CD4-positive, alpha-beta T cell (primary cell): ENCODE results near the gene SNAP29. TPM values are rescaled to one million over a fixed set of nuclear protein-coding genes. Genes with fewer than 3 reads are reported as not detected.
"Not testable (repeated sequence)": the region's sequence is repeated elsewhere in the genome, so short reads cannot be mapped to it uniquely, and the experiment has no call there.

Experiments used
- ATAC-seq: fragments of 200-7000 bp; cut with Tn5 transposase; one replicate; pipeline ENCODE4 v1.10.0; 2022; ENCODE audit warnings: mild to moderate bottlenecking; ENCODE audit not compliant: poor library complexity
- CTCF ChIA-PET: fragments of 350-600 bp; sonication (Branson Sonifier 250); formaldehyde crosslinking; loops from one replicate; lab custom pipeline; 2021; ENCODE audit warnings: antibody characterized with exemption, inconsistent platforms; lab: Charles Lee
- POLR2A ChIA-PET: fragments of 350-600 bp; sonication (Branson Sonifier 250); formaldehyde crosslinking; loops from one replicate; lab custom pipeline; 2021; ENCODE audit warnings: antibody characterized with exemption, inconsistent platforms; lab: Charles Lee
- DNase-seq, 14 experiments: peaks; one replicate each; pipeline ENCODE4 v3.0.0-alpha.2; 2013 to 2020; ENCODE audit warnings: mixed read lengths in 2 of 14
- H3K27ac ChIP-seq, 2 donors: one replicate each; pipeline versions ENCODE4 v1.5.1 to v1.7.0; 2013; ENCODE audit warnings: low read length in 2 of 2, low read depth in 1 of 2, mild to moderate bottlenecking in 1 of 2
- H3K27me3 ChIP-seq, 2 experiments: 1 replicate in 1 of 2; 2 replicates in 1 of 2; pipeline versions ENCODE4 v1.6.1 to v1.7.0; 2013; ENCODE audit warnings: low read length in 2 of 2, control low read depth in 1 of 2, mild to moderate bottlenecking in 1 of 2, moderate library complexity in 1 of 2; ENCODE audit not compliant: insufficient read depth in 2 of 2, control insufficient read depth in 1 of 2
- H3K36me3 ChIP-seq: one replicate; pipeline ENCODE4 v1.6.1; 2013; ENCODE audit warnings: low read length, control low read depth; ENCODE audit not compliant: insufficient read depth
- H3K4me1 ChIP-seq: one replicate; pipeline ENCODE4 v1.6.1; 2013; ENCODE audit warnings: low read length, control low read depth; ENCODE audit not compliant: insufficient read depth
- H3K4me3 ChIP-seq: one replicate; pipeline ENCODE4 v1.5.1; 2013; ENCODE audit warnings: mild to moderate bottlenecking, low read length, moderate library complexity
- H3K9me3 ChIP-seq, 2 experiments: 1 replicate in 1 of 2; 2 replicates in 1 of 2; pipeline versions ENCODE4 v1.6.1 to v1.7.0; 2013; ENCODE audit warnings: low read length in 2 of 2, mild to moderate bottlenecking in 2 of 2, control low read depth in 1 of 2, moderate library complexity in 1 of 2; ENCODE audit not compliant: control insufficient read depth in 1 of 2, insufficient read depth in 1 of 2
- H3K27ac Mint-ChIP-seq: one replicate; pipeline ENCODE4 v1.8.0; 2020; ENCODE audit warnings: mixed read lengths
- H3K27me3 Mint-ChIP-seq: one replicate; pipeline ENCODE4 v1.8.0; 2021; ENCODE audit warnings: mixed read lengths
- H3K36me3 Mint-ChIP-seq: one replicate; pipeline ENCODE4 v1.8.0; 2021; ENCODE audit warnings: low read depth, mixed read lengths
- H3K4me1 Mint-ChIP-seq: one replicate; pipeline ENCODE4 v1.8.0; 2021; ENCODE audit warnings: low read depth, mixed read lengths
- H3K4me3 Mint-ChIP-seq: one replicate; pipeline ENCODE4 v1.8.0; 2020; ENCODE audit warnings: mild to moderate bottlenecking, mixed read lengths
- H3K9me3 Mint-ChIP-seq: one replicate; pipeline ENCODE4 v1.8.0; 2020; ENCODE audit warnings: mixed read lengths
- intact Hi-C, 2 experiments: fragments of 100-400 bp; cut with DNase I in 1 of 2; cut with micrococcal nuclease in 1 of 2; formaldehyde crosslinking; loops; one replicate each; pipeline versions ENCODE4 v1.15.1 to v1.9.0; 2023 to 2025; cut with DNase I, micrococcal nuclease
- total RNA-seq, 174 experiments: library from RNA in 2 of 174; stranded (reverse) in 2 of 174; gene quantifications; one replicate each; pipeline ENCODE4 v1.2.3 and lab custom pipeline; 2021 to 2026
- TF ChIP-seq, protein P1 (sequence below): fragments of 200-600 bp; IDR thresholded peaks from one replicate; pipeline ENCODE4 v1.8.0; 2022; ENCODE audit warnings: antibody characterized with exemption, mild to moderate bottlenecking

SNAP29 gene
- total RNA-seq, 2 experiments from 2014 or later: 13.7 to 15.1 TPM

DNA sequence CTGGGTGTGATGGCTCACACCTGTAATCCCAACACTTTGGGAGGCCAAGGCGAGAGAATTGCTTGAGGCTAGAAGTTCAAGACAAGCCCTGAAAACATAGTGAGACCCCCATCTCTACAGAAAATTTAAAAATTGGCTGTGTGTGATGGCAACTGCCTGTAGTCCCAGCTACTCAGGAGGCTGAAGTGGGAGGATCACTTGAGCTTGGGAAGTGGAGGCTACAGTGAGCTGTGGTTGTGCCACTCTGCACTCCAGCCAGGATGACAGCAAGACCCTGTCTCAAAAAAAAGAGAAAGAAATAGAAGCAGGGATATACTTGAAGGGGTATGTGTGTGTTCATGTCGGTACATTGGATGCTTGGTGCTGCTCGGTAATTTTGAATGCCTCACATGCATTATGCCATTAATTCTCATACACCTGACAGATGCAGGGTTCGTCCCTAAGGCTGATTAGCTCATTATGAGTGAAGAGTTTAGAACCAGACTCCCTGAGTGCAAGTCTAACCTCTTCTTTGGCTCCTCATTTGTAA, 72.4 kb downstream of the SNAP29 start:
- ChIA-PET CTCF (no interaction called here), POLR2A (no interaction called here)
- Histone ChIP-seq H3K9me3 (no peaks in the 10 kb centered on the region), H3K4me3 (no peak overlapping the region), H3K36me3 (peaks cover 33% of the 10 kb centered on the region), H3K27ac (no peak overlapping the region), H3K4me1 (peaks cover 51% of the 10 kb centered on the region), H3K27me3 (no peaks in the 10 kb centered on the region)
- no peaks in the 10 kb centered on the region for H3K9me3 Mint-ChIP-seq
- TF ChIP-seq, protein P1, sequence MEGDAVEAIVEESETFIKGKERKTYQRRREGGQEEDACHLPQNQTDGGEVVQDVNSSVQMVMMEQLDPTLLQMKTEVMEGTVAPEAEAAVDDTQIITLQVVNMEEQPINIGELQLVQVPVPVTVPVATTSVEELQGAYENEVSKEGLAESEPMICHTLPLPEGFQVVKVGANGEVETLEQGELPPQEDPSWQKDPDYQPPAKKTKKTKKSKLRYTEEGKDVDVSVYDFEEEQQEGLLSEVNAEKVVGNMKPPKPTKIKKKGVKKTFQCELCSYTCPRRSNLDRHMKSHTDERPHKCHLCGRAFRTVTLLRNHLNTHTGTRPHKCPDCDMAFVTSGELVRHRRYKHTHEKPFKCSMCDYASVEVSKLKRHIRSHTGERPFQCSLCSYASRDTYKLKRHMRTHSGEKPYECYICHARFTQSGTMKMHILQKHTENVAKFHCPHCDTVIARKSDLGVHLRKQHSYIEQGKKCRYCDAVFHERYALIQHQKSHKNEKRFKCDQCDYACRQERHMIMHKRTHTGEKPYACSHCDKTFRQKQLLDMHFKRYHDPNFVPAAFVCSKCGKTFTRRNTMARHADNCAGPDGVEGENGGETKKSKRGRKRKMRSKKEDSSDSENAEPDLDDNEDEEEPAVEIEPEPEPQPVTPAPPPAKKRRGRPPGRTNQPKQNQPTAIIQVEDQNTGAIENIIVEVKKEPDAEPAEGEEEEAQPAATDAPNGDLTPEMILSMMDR: no peak
- intact Hi-C loops: no loop called here
- no peaks in the 10 kb centered on the region for H3K27me3 Mint-ChIP-seq
- H3K4me3 Mint-ChIP-seq: no peak overlapping the region
- H3K36me3 Mint-ChIP-seq: peaks cover 45% of the 10 kb centered on the region
- peaks cover 59% of the 10 kb centered on the region for H3K4me1 Mint-ChIP-seq
- DNase-seq (no peak), ATAC-seq (no peak)
- H3K27ac Mint-ChIP-seq: peak overlapping the region; percentile 20

DNA sequence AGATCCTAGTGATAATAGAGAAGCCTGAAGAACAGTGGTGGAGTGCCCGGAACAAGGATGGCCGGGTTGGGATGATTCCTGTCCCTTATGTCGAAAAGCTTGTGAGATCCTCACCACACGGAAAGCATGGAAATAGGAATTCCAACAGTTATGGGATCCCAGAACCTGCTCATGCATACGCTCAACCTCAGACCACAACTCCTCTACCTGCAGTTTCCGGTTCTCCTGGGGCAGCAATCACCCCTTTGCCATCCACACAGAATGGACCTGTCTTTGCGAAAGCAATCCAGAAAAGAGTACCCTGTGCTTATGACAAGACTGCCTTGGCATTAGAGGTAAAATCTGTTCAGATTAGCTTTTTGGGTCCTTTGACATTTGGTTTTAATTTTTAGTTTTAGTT, 75.1 kb downstream of the SNAP29 start:
- Mint-ChIP-seq H3K4me1 (peaks cover 70% of the 10 kb centered on the region), H3K36me3 (peaks cover 65% of the 10 kb centered on the region), H3K4me3 (no peak overlapping the region), H3K27ac (peak overlapping the region; percentile 7), H3K9me3 (no peaks in the 10 kb centered on the region), H3K27me3 (no peaks in the 10 kb centered on the region)
- H3K36me3 ChIP-seq: peaks cover 40% of the 10 kb centered on the region
- DNase-seq (no peak), ATAC-seq (no peak)
- H3K4me3 ChIP-seq: no peak overlapping the region
- ChIA-PET CTCF (interaction anchor here (2.4 kb wide), 1 partner anchor 17 kb away, joined by 6 read pairs; the partner anchor contains the start of gene CRKL), POLR2A (no interaction called here)
- H3K4me1 ChIP-seq: peaks cover 59% of the 10 kb centered on the region
- H3K9me3 ChIP-seq: no peaks in the 10 kb centered on the region
- no peak overlapping the region for H3K27ac ChIP-seq
- TF ChIP-seq, protein P1: no peak
- no peaks in the 10 kb centered on the region for H3K27me3 ChIP-seq
- intact Hi-C loops: no loop called here

DNA sequence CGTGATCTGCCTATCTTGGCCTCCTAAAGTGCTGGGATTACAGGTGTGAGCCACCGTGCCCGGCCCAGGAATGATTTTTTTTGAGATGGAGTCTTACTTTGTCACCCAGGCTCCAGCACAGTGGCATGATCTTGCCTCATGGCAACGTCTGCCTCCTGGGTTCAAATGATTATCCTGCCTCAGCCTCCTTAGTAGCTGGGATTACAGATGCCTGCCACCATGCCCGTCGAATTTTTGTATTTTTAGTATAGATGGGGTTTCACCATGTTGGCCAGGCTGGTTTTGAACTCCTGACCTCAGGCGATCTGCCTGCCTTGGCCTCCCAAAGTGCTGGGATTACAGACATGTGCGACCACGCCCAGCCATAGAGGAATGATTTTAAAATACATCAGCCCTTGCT, 76.2 kb downstream of the SNAP29 start:
- H3K27me3 ChIP-seq, H3K27ac Mint-ChIP-seq, ATAC-seq, POLR2A ChIA-PET, H3K27ac ChIP-seq, H3K27me3 Mint-ChIP-seq, H3K4me3 ChIP-seq, H3K4me3 Mint-ChIP-seq, intact Hi-C loops, DNase-seq, H3K9me3 Mint-ChIP-seq, H3K9me3 ChIP-seq: not testable (repeated sequence)
- H3K4me1 Mint-ChIP-seq: peaks cover 73% of the 10 kb centered on the region
- Histone ChIP-seq H3K36me3 (peaks cover 45% of the 10 kb centered on the region), H3K4me1 (peaks cover 63% of the 10 kb centered on the region)
- CTCF ChIA-PET: interaction anchor here (0.7 kb wide), 1 partner anchor 20 kb away, joined by 3 read pairs; no protein-coding TSS in a partner anchor
- peaks cover 69% of the 10 kb centered on the region for H3K36me3 Mint-ChIP-seq

DNA sequence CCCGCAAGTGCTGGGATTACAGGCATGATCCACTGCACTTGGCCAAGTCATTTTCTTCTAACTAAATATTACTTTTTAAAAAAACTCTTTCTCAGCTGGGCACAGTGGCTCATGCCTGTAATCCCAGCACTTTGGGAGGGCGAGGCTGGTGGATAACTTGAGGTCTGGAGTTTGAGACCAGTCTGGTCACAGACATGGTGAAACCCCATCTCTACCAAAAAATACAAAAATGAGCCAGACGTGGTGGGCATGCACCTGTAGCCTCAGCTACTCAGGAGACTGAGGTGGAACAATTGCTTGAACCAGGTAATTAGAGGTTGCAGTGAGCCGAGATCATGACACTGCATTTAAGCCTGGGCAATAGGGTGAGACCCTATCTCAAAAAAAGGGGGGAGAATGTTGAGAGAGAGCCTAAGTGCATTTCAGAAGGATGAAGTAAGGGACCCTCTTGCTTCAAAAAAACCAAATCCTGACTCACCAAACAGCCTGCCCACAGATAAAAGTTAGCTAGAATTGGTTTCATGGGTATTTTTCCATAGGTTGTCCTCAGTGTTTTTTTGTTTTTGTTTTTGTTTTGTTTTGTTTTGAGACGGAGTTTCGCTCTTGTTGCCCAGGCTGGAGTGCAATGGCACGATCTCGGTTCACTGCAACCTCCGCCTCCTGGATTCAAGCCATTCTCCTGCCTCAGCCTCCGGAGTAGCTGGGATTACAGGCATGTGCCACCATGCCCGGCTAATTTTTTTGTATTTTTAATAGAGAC, 77.2 kb downstream of the SNAP29 start:
- H3K9me3 ChIP-seq, H3K27me3 Mint-ChIP-seq, H3K9me3 Mint-ChIP-seq, POLR2A ChIA-PET, ATAC-seq, H3K4me3 ChIP-seq, H3K27me3 ChIP-seq, DNase-seq, H3K27ac ChIP-seq, H3K4me3 Mint-ChIP-seq, intact Hi-C loops: not testable (repeated sequence)
- peaks cover 65% of the 10 kb centered on the region for H3K4me1 ChIP-seq
- CTCF ChIA-PET: interaction anchor here (1.2 kb wide), 1 partner anchor 19 kb away, joined by 5 read pairs; the partner anchor contains the start of gene CRKL
- peak overlapping the region; percentile 7 for H3K27ac Mint-ChIP-seq
- H3K36me3 ChIP-seq: peaks cover 47% of the 10 kb centered on the region
- H3K4me1 Mint-ChIP-seq: peaks cover 78% of the 10 kb centered on the region
- H3K36me3 Mint-ChIP-seq: peaks cover 78% of the 10 kb centered on the region
